HG02870 (cell line): ENCODE results near the gene MAGI2.
A peak's percentile ranks its signal among the peaks of the same experiment; 100 is the strongest.
"Not testable (repeated sequence)": the region's sequence is repeated elsewhere in the genome, so short reads cannot be mapped to it uniquely, and the experiment has no call there.

Experiments used
- ATAC-seq: cut with Tn5 transposase; IDR thresholded peaks from one replicate; pipeline ENCODE4 v1.9.1; 2021; ENCODE audit warnings: mild to moderate bottlenecking, moderate library complexity; ENCODE audit not compliant: unreplicated experiment

MAGI2 gene

DNA sequence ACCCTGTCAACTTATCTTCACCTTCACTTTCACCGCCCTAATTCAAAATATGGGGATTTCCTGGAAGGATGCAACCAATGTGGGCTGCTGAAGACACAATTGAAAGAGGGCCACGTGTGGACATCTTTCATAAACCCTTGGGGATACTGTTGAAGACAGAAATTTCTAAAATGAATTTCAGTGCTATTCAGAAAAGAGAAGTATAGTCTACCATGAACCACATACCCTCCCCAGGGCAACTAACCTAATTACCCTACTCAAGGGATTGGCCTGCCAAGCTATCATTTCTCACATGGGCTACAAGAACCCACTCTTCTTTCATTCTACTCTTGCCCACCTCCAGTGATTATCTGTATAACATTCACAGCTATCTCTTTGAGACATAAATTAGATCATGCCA, 1428.9 kb downstream of the MAGI2 start:
- ATAC-seq: no peak

DNA sequence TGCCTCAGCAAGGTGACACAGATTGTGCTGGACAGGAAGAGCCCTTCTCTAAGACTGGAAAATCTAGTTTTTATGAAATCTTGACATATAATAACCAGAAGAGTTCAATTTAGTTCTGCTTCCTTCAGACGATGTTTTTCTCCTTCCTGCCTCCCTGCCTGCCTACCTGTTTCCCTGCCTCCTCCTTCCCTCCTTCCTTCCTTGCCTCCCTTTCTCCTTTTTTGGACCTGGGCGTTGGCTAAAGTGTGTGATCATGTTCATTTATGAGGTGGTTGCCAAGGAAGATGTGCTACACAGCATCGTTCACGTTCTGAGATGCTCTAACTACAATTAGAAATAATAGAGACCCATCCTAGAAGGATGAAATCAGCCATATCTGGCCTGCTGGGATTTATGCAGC, 1430.3 kb downstream of the MAGI2 start:
- no peak for ATAC-seq

DNA sequence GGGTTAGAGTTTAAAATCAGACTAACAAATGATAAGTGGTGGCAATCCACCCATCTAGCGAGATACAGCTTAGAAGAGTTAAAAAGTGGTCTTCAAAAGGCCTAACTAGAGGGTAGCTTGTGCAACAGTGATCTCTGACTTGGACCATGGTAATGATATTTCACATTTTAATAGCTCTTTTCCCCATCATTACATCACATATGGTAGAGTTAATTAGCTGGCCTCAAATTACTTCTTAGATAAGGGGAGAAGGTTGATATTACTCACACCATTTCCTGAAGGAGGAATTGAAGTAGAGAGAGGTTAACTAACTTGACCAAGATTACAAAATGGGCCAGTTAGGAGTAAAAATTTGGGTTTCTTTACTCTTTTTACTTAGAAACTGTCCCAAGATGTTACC, 1431.3 kb downstream of the MAGI2 start:
- ATAC-seq: no peak

DNA sequence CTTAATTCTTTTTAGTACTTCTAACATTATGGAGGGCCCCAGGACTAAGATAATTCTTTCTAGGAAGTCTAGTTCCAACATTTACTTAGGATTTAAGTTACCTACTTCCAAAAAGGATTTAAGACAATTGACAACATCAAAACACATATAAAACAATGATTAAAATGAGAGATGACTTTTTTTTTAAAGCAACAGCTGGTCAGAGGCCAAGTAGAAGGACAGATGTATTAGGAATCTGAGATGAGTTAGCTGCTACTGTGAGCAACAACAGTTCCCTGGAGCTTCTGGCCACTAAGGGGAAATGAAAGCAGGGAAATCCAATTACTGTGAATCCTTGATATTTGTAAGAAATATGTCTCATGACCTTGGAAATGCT, 1432.6 kb downstream of the MAGI2 start:
- ATAC-seq: no peak

GRCh38 chr7:78020136-78020873, 1433.2 kb downstream of the MAGI2 start:
- peak; percentile 39 for ATAC-seq

GRCh38 chr7:78019447-78020135, 1433.9 kb downstream of the MAGI2 start:
- ATAC-seq: peak; percentile 83

DNA sequence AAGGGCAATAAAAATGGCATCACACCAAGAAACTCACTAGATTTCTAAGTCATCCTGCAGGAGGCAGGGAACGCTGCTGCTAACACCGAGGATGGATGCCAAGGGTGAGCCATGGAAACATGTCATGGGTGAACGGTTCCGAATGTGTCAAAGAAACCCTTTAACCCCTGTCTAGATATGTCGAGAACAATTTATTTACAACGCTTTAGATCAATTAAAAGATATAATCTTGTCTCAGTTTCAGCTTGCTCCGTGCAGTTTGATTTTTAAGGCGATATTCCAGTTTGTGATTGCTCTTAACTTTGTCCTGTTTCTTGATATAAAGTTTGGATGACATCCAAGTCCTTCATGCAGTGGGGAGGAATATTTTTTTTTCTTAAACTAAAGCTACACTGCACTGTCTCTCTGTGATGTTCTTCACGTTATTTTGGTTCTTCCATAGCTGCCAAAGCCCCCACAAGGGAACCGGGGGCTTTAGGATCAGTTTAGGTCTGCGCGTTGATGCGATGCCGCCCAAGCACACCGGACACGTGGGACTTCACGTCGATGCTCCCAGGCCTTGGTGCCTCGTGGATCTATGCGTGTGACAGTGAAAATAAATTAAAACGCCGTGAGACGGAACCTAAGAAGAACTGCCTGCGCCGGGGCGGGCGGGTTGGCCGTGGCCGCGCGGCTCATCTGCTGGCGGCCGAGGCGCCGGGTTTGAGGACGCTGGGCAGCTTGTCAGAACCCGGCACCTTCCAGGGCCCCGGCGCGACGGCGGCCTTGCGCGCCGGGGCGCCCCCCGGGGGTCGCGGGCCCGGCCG, 1434.6 kb downstream of the MAGI2 start:
- peak; percentile 17 for ATAC-seq

- ATAC-seq: no peak
Observed at GRCh38 chr7:78017591-78018100, 1435.8 kb downstream of the MAGI2 start.

- no peak for ATAC-seq
Observed at GRCh38 chr7:78015574-78016260, 1437.8 kb downstream of the MAGI2 start.

- no peak for ATAC-seq
Observed at GRCh38 chr7:78014401-78014800, 1439.1 kb downstream of the MAGI2 start.

DNA sequence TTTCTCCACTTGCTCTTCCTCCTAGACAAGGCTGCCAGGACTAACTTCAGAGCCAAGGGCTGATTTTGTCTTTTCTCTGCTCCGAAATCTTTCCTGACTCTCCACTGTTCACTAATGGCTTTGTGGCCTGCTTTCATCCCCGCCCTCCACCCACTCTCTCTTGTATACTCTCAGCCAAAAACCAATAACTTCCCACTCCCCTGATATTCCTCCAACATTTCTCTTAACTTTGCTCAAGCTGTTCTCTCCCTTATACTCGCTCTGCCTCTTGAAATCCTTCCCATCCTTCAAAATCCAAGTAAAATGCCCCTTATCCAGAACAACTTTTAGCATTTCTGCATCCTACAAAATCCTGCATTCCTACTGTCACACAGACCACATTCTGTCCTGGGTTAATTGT, 1440.1 kb downstream of the MAGI2 start:
- ATAC-seq: no peak

- no peak for ATAC-seq
Observed at GRCh38 chr7:78011642-78012041, 1441.8 kb downstream of the MAGI2 start.

- ATAC-seq: no peak
Observed at GRCh38 chr7:78007231-78007630, 1446.2 kb downstream of the MAGI2 start.

DNA sequence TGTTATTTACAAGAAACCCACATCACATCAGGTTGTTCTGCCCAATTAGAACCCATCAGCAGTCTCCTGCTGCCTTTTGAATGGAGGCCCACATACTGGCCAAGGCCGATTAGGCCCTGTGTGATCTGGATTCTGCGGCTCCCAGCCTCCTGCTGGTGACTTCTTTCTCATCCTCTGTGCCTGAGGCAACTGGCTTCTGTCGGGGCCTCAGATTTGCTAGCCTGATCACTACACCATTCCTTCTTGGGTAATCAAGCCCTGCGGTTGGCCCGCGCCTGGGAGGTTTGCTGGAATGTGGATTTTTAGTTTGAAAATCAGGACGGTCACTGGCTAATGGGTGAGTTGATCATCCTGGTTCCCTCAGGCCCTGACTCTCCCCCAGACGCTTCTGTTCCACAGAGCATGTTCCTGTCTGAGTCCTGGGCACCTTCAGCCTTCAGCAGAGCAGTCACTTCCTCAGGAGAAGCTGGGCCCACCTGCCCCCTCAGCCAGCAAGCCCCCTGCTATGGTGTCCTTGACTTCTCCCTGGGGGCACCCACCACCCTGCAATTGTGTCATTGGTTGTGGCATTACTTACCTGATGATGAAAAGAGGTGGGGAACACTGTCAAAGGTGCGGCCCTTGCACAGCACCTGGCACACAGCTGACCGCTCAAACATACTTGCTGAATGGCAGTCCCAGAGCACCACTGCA, 1447.3 kb downstream of the MAGI2 start:
- no peak for ATAC-seq

GRCh38 chr7:78002715-78003114, 1450.8 kb downstream of the MAGI2 start:
- ATAC-seq: no peak

- ATAC-seq: no peak
Observed at GRCh38 chr7:78002021-78002420, 1451.4 kb downstream of the MAGI2 start.

GRCh38 chr7:77999168-77999567, 1454.3 kb downstream of the MAGI2 start:
- not testable (repeated sequence) for ATAC-seq

DNA sequence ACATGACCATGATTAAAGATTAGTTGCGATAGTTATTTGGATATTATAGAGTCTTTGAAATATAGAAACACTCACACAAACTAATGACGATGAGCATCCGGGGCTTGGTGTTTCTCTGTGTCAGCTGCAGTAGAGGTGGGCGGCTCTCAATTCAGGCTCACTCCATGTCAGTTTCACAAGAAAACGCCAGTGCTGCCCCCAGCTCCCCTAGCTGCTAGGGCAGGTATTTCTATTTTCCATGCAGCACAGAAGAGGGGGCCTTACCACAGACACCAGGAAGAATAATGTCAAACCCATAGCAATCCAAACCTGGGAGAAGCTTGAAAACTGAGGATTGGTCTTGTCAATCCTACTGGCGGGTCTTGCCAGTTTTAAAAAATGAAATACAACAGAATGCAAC, 1457.8 kb downstream of the MAGI2 start:
- no peak for ATAC-seq

DNA sequence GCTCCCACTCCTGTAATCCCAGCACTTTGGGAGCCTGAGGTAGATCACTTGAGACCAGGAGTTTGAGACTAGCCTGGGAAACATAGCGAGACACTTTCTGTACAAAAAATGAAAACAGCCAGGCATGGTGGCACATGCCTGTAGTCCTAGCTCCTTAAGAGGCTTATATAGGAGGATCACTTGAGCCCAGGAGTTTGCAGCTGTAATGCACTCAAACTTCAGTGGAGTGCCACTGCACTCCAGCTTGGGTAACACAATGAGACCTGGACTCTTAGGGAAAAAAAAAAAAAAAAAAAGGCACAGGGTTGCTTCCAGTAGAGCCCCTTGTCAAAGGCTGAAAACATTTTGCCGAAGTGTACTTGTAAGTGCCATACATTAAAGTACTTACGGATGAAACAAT, 1459.6 kb downstream of the MAGI2 start:
- ATAC-seq: no peak

DNA sequence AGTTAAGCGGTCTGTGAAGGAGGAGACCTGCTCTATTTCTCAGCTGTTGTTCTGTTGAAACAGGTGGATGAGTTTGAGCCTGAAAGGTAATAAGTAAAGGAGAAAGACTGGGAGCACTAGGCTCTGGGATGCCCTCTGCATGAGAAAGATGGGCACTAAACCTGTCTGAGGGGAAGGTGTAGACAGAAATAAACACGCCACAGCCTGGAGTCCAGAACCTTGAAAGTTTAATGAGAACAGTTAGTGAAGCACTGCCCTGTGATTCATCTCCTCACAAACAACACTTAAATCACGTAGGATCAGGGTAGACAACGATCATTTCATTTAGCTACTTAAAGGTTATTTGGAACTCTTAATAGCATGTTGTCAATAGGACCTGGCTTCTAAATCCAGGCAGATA, 1461.8 kb downstream of the MAGI2 start:
- ATAC-seq: no peak
